Hepatocyte (in vitro differentiated cells): ENCODE data around the gene GNAZ. TPM values are rescaled to one million over a fixed set of nuclear protein-coding genes. Genes with fewer than 3 reads are reported as not detected.

Experiments
- DNase-seq: peaks from one replicate; pipeline ENCODE4 v3.0.0-alpha.2; 2016; ENCODE audit warnings: low spot score
- H2AFZ ChIP-seq: fragments of 200-600 bp; sonication (generic); 2 replicates; pipeline ENCODE4 v1.6.0; 2016; ENCODE audit warnings: antibody characterized with exemption, mild to moderate bottlenecking
- H3K27ac ChIP-seq: fragments of 200-600 bp; sonication (generic); 2 replicates; pipeline ENCODE4 v1.5.1; 2016; ENCODE audit warnings: mild to moderate bottlenecking
- H3K27me3 ChIP-seq: fragments of 200-600 bp; sonication (generic); 2 replicates; pipeline ENCODE4 v1.6.1; 2016
- H3K36me3 ChIP-seq: fragments of 200-600 bp; sonication (generic); replicated peaks from 2 replicates; pipeline ENCODE4 v1.5.1; 2016; ENCODE audit warnings: low read depth; ENCODE audit not compliant: insufficient read depth
- H3K4me1 ChIP-seq: fragments of 200-600 bp; sonication (generic); 2 replicates; pipeline ENCODE4 v1.5.1; 2016; ENCODE audit warnings: mild to moderate bottlenecking, moderate library complexity; ENCODE audit not compliant: insufficient read depth
- H3K4me2 ChIP-seq: fragments of 200-600 bp; sonication (generic); 2 replicates; pipeline ENCODE4 v1.6.0; 2016
- H3K4me3 ChIP-seq: fragments of 200-600 bp; sonication (generic); 2 replicates; pipeline ENCODE4 v1.5.1; 2016; ENCODE audit warnings: mild to moderate bottlenecking
- H3K79me2 ChIP-seq: fragments of 200-600 bp; sonication (generic); 2 replicates; pipeline ENCODE4 v1.6.0; 2017; ENCODE audit warnings: mild to moderate bottlenecking
- H3K9me2 ChIP-seq: fragments of 200-600 bp; sonication (generic); replicated peaks from 2 replicates; pipeline ENCODE4 v1.6.0; 2017; ENCODE audit warnings: mild to moderate bottlenecking; ENCODE audit not compliant: insufficient read depth
- H3K9me3 ChIP-seq: fragments of 200-600 bp; sonication (generic); 2 replicates; pipeline ENCODE4 v1.5.1; 2016; ENCODE audit warnings: low read depth, mild to moderate bottlenecking
- H4K20me1 ChIP-seq: fragments of 200-600 bp; sonication (generic); 2 replicates; pipeline ENCODE4 v1.6.0; 2016; ENCODE audit warnings: mild to moderate bottlenecking; ENCODE audit not compliant: insufficient read depth, poor library complexity, severe bottlenecking
- EZH2 ChIP-seq: fragments of 200-600 bp; sonication (generic); IDR thresholded peaks from 2 replicates; pipeline ENCODE4 v1.6.1; 2016; ENCODE audit warnings: antibody characterized with exemption, mild to moderate bottlenecking, borderline replicate concordance
- EZH2phosphoT487 ChIP-seq: fragments of 200-600 bp; sonication (generic); IDR thresholded peaks from one replicate; pipeline ENCODE4 v1.6.1; 2018; ENCODE audit warnings: antibody characterized with exemption, mild to moderate bottlenecking, low read depth, moderate library complexity; ENCODE audit not compliant: unreplicated experiment, severe bottlenecking
- WGBS: methylation state at CpG from one replicate; pipeline ENCODE4 v1.1.6; 2016; ENCODE audit warnings: low lambda C conversion rate; ENCODE audit errors: missing lambda C conversion rate; 5-methylcytosine and 5-hydroxymethylcytosine counted together
- polyA plus RNA-seq: library from polyadenylated mRNA; unstranded; fragments of >200 nt; fragmentation: Nextera tagmentation; extraction: Ambion mirVana; gene quantifications from 2 replicates; pipeline ENCODE4 v1.2.1, GENCODE V29; 2016
- total RNA-seq: library from RNA; depleted of rRNA; stranded (reverse); fragments of >200 nt; gene quantifications from 2 replicates; pipeline ENCODE4 v1.2.3, GENCODE V29; 2014
- TF ChIP-seq, protein P1 (sequence below): fragments of 200-600 bp; sonication (generic); IDR thresholded peaks from 2 replicates; pipeline ENCODE4 v1.5.1; 2016; ENCODE audit warnings: antibody characterized with exemption, mild to moderate bottlenecking; ENCODE audit not compliant: poor library complexity

Gene GNAZ
- total and polyA plus RNA-seq, 2 experiments from 2014 or later: 3.4 to 4.1 TPM

- no peak for DNase-seq
- H3K9me2 ChIP-seq: no peaks in the 10 kb centered on the region
- H3K79me2 ChIP-seq: no peaks in the 10 kb centered on the region
- H3K4me3 ChIP-seq: no peak overlapping the region
- no peak for TF ChIP-seq EZH2
- no peak for TF ChIP-seq EZH2phosphoT487
- H3K36me3 ChIP-seq: no peaks in the 10 kb centered on the region
- H3K9me3 ChIP-seq: no peaks in the 10 kb centered on the region
- H3K27ac ChIP-seq: no peak overlapping the region
- no peaks in the 10 kb centered on the region for H3K27me3 ChIP-seq
- H4K20me1 ChIP-seq: no peaks in the 10 kb centered on the region
- WGBS: 91% methylated on average over 31 of the region's 31 CpGs
- H3K4me1 ChIP-seq: no peaks in the 10 kb centered on the region
- H2AFZ ChIP-seq: no peak overlapping the region
- H3K4me2 ChIP-seq: no peak overlapping the region
Observed at GRCh38 chr22:23094695-23095681, 24.7 kb downstream of the GNAZ start.

GRCh38 chr22:23095733-23096342 lies 25.5 kb downstream of the GNAZ start:
- Histone ChIP-seq H3K4me2 (no peak overlapping the region), H3K4me3 (no peak overlapping the region), H4K20me1 (no peaks in the 10 kb centered on the region), H3K9me2 (no peaks in the 10 kb centered on the region), H3K36me3 (no peaks in the 10 kb centered on the region), H3K4me1 (no peaks in the 10 kb centered on the region), H3K9me3 (no peaks in the 10 kb centered on the region), H3K79me2 (no peaks in the 10 kb centered on the region), H2AFZ (no peak overlapping the region), H3K27ac (no peak overlapping the region), H3K27me3 (no peaks in the 10 kb centered on the region)
- DNase-seq: no peak
- TF ChIP-seq EZH2phosphoT487 (no peak), EZH2 (no peak)
- TF ChIP-seq, protein P1, sequence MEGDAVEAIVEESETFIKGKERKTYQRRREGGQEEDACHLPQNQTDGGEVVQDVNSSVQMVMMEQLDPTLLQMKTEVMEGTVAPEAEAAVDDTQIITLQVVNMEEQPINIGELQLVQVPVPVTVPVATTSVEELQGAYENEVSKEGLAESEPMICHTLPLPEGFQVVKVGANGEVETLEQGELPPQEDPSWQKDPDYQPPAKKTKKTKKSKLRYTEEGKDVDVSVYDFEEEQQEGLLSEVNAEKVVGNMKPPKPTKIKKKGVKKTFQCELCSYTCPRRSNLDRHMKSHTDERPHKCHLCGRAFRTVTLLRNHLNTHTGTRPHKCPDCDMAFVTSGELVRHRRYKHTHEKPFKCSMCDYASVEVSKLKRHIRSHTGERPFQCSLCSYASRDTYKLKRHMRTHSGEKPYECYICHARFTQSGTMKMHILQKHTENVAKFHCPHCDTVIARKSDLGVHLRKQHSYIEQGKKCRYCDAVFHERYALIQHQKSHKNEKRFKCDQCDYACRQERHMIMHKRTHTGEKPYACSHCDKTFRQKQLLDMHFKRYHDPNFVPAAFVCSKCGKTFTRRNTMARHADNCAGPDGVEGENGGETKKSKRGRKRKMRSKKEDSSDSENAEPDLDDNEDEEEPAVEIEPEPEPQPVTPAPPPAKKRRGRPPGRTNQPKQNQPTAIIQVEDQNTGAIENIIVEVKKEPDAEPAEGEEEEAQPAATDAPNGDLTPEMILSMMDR: no peak
- 98% methylated on average over 45 of the region's 45 CpGs for WGBS

DNA sequence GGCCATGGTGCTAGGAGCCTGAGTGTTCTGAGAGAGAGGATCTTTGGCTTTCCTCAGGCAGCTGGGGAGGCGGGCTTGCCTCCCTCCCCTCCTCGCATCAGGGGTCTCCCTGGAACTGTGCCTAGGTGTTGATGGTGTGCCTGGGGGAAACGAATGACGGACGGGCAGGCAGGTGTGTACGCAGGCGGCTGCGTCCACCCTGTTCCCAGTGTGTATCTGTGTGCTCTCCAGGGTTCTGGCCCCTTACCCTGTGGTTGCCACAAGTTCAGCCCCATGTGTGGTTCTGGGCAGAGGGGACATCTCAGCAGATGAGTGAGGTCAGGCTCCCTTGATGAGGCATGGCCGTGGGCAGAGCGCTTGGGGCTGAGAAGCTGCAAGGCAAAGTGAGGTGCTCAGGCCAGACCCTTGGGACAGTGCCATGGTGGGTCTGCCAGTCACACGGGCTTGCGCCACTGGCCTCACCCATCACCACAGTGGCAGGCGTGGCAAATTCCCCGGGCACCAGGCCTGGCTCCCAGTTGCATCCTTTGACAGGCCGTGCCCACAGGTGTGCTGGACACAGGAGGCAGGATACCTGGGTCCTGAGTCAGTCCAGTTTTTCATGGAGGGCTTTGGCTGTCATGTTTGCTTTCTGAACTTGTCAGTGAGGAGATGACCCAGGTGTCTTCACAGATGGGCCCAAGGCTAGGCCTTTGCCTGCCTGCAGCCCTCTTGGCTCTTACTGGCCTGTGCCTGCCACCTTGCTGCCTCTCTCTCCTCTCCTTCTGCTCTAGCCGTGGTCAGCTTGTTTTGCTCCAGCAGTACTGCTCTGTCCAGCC lies 27.3 kb downstream of the GNAZ start:
- no peaks in the 10 kb centered on the region for H4K20me1 ChIP-seq
- H2AFZ ChIP-seq: no peak overlapping the region
- H3K36me3 ChIP-seq: no peaks in the 10 kb centered on the region
- no peak overlapping the region for H3K27ac ChIP-seq
- H3K27me3 ChIP-seq: no peaks in the 10 kb centered on the region
- H3K4me2 ChIP-seq: no peak overlapping the region
- no peaks in the 10 kb centered on the region for H3K9me2 ChIP-seq
- no peak for DNase-seq
- no peaks in the 10 kb centered on the region for H3K4me1 ChIP-seq
- no peaks in the 10 kb centered on the region for H3K79me2 ChIP-seq
- no peaks in the 10 kb centered on the region for H3K9me3 ChIP-seq
- WGBS: 94% methylated on average over 16 of the region's 16 CpGs
- no peak overlapping the region for H3K4me3 ChIP-seq
- TF ChIP-seq EZH2 (no peak), EZH2phosphoT487 (no peak)
- TF ChIP-seq, protein P1: no peak
